ENCODE data around the gene MALRD1.

MALRD1 gene

GRCh38 chr10:19595212-19595845, 546.7 kb downstream of the MALRD1 start:
- no peak for DNase-seq
- in situ Hi-C loops (cut with MboI; ENCODE audit: low pct_unique_long_range_greater_than_20kb, low sequenced_read_pairs) = no loop called here

- no peak for DNase-seq
- in situ Hi-C loops (cut with MboI; ENCODE audit: low pct_unique_long_range_greater_than_20kb, low sequenced_read_pairs) = no loop called here
Observed at GRCh38 chr10:19605806-19606205, 557.2 kb downstream of the MALRD1 start.

- in situ Hi-C loops (cut with MboI; ENCODE audit: low pct_unique_long_range_greater_than_20kb, low sequenced_read_pairs) = no loop called here
- no peak for DNase-seq
Observed at GRCh38 chr10:19606968-19607367, 558.4 kb downstream of the MALRD1 start.

GRCh38 chr10:19611775-19612174, 563.2 kb downstream of the MALRD1 start:
- in situ Hi-C loops (cut with MboI; ENCODE audit: low pct_unique_long_range_greater_than_20kb, low sequenced_read_pairs) = no loop called here

GRCh38 chr10:19616966-19617365, 568.4 kb downstream of the MALRD1 start:
- in situ Hi-C loops (cut with MboI; ENCODE audit: low pct_unique_long_range_greater_than_20kb, low sequenced_read_pairs) = no loop called here
- DNase-seq = no peak

More at GRCh38 chr10:19611775-19612174, 563.2 kb downstream of the MALRD1 start:
- DNase-seq = no peak

- in situ Hi-C loops (cut with MboI; ENCODE audit: low pct_unique_long_range_greater_than_20kb, low sequenced_read_pairs) = no loop called here
- no peak for DNase-seq
Observed at GRCh38 chr10:19620811-19621210, 572.2 kb downstream of the MALRD1 start.

- in situ Hi-C loops (cut with MboI; ENCODE audit: low pct_unique_long_range_greater_than_20kb, low sequenced_read_pairs) = no loop called here
- no peak for DNase-seq
Observed at GRCh38 chr10:19623321-19623720, 574.7 kb downstream of the MALRD1 start.

GRCh38 chr10:19626156-19626555, 577.6 kb downstream of the MALRD1 start:
- in situ Hi-C loops (cut with MboI; ENCODE audit: low pct_unique_long_range_greater_than_20kb, low sequenced_read_pairs) = no loop called here
- no peak for DNase-seq

- no peak for DNase-seq
- in situ Hi-C loops (cut with MboI; ENCODE audit: low pct_unique_long_range_greater_than_20kb, low sequenced_read_pairs) = no loop called here
Observed at GRCh38 chr10:19628767-19629560, 580.4 kb downstream of the MALRD1 start.

- no peak for DNase-seq
- in situ Hi-C loops (cut with MboI; ENCODE audit: low pct_unique_long_range_greater_than_20kb, low sequenced_read_pairs) = no loop called here
Observed at GRCh38 chr10:19629567-19629966, 581.0 kb downstream of the MALRD1 start.

GRCh38 chr10:19634163-19634562, 585.6 kb downstream of the MALRD1 start:
- no peak for DNase-seq

GRCh38 chr10:19638182-19638895, 589.7 kb downstream of the MALRD1 start:
- DNase-seq = peak; percentile 42
- in situ Hi-C loops (cut with MboI; ENCODE audit: low pct_unique_long_range_greater_than_20kb, low sequenced_read_pairs) = no loop called here

More at GRCh38 chr10:19634163-19634562, 585.6 kb downstream of the MALRD1 start:
- in situ Hi-C loops (cut with MboI; ENCODE audit: low pct_unique_long_range_greater_than_20kb, low sequenced_read_pairs) = no loop called here

- DNase-seq = no peak
- in situ Hi-C loops (cut with MboI; ENCODE audit: low pct_unique_long_range_greater_than_20kb, low sequenced_read_pairs) = no loop called here
Observed at GRCh38 chr10:19638896-19639233, 590.3 kb downstream of the MALRD1 start.

- no peak for DNase-seq
Observed at GRCh38 chr10:19640566-19641263, 592.1 kb downstream of the MALRD1 start.

GRCh38 chr10:19651549-19651948, 602.9 kb downstream of the MALRD1 start:
- DNase-seq = no peak
- in situ Hi-C loops (cut with MboI; ENCODE audit: low pct_unique_long_range_greater_than_20kb, low sequenced_read_pairs) = no loop called here

More at GRCh38 chr10:19640566-19641263, 592.1 kb downstream of the MALRD1 start:
- in situ Hi-C loops (cut with MboI; ENCODE audit: low pct_unique_long_range_greater_than_20kb, low sequenced_read_pairs) = no loop called here

GRCh38 chr10:19652750-19653149, 604.1 kb downstream of the MALRD1 start:
- in situ Hi-C loops (cut with MboI; ENCODE audit: low pct_unique_long_range_greater_than_20kb, low sequenced_read_pairs) = no loop called here
- no peak for DNase-seq

- DNase-seq = no peak
- in situ Hi-C loops (cut with MboI; ENCODE audit: low pct_unique_long_range_greater_than_20kb, low sequenced_read_pairs) = no loop called here
Observed at GRCh38 chr10:19653931-19654330, 605.3 kb downstream of the MALRD1 start.

- DNase-seq = no peak
- in situ Hi-C loops (cut with MboI; ENCODE audit: low pct_unique_long_range_greater_than_20kb, low sequenced_read_pairs) = no loop called here
Observed at GRCh38 chr10:19654576-19654975, 606.0 kb downstream of the MALRD1 start.

GRCh38 chr10:19656420-19657042, 607.9 kb downstream of the MALRD1 start:
- in situ Hi-C loops (cut with MboI; ENCODE audit: low pct_unique_long_range_greater_than_20kb, low sequenced_read_pairs) = no loop called here
- DNase-seq = no peak

All from KBM-7 (cell line).